ENCODE results near the gene THOC6. TPM values are rescaled to one million over a fixed set of nuclear protein-coding genes. Genes with fewer than 3 reads are reported as not detected.

The THOC6 gene
- total and polyA plus RNA-seq, 2 donors (not counting 3 experiments of a cell fraction or from before 2014, with no cell fraction given) = 23.9 to 39.3 TPM

- Histone ChIP-seq H3K27me3 (ENCODE audit: control insufficient read depth in 2 of 2, insufficient read depth in 2 of 2, low read length in 2 of 2) (no peaks in the 10 kb centered on the region), H3K79me2 (ENCODE audit: control insufficient read depth, insufficient read depth, low read length) (no peaks in the 10 kb centered on the region), H3K4me1 (ENCODE audit: control insufficient read depth, extremely low read depth, insufficient read depth, low read length) (peaks cover 9% of the 10 kb centered on the region), H3K27ac (ENCODE audit: insufficient read depth, low read depth, low read length) (peak overlapping the region; percentile 58), H3K9me1 (replicated peaks; ENCODE audit: control insufficient read depth, extremely low read depth, insufficient read depth, low read length) (no peaks in the 10 kb centered on the region), H3K9ac (replicated peaks; ENCODE audit: extremely low read depth, insufficient read depth, low read length) (peak overlapping the region; percentile 73), H3K36me3 (ENCODE audit: control insufficient read depth in 2 of 2, extremely low read depth in 1 of 2, insufficient read depth in 2 of 2, low read length in 2 of 2) (no peaks in the 10 kb centered on the region), H3K9me3 (replicated peaks; ENCODE audit: control insufficient read depth, insufficient read depth, low read length) (no peaks in the 10 kb centered on the region), H3K4me2 (ENCODE audit: insufficient read depth, low read length) (peak overlapping the region; percentile 71), H3K4me3 (replicated peaks in 1 of 3; ENCODE audit: insufficient read depth in 1 of 3, low read depth in 1 of 3, low read length in 3 of 3) (peak overlapping the region; percentile 44 to 64 (median 59)), H4K20me1 (replicated peaks; ENCODE audit: control insufficient read depth, extremely low read depth, insufficient read depth, low read length) (no peaks in the 10 kb centered on the region), H2AFZ (ENCODE audit: low read depth, low read length) (peak overlapping the region; percentile 82)
- no TSS peak for BruUV-seq (replicated peaks)
- FAIRE-seq = peak; percentile 93
- intact Hi-C loops (cut with micrococcal nuclease) = loop anchor here (1.0 to 2.0 kb wide), 7 partner anchors 28 to 70 kb away; no protein-coding TSS in a partner anchor
- no peak for TF ChIP-seq MAX (IDR thresholded peaks at IDR 0.05; ENCODE audit: insufficient read depth, insufficient read length)
- TF ChIP-seq CTCF (IDR thresholded peaks at IDR 0.05; ENCODE audit: extremely low read depth in 1 of 2, insufficient read depth in 1 of 2, low read depth in 1 of 2, low read length in 2 of 2) = peak; percentile 73 to 84
- no peak for TF ChIP-seq GATA2 (IDR thresholded peaks at IDR 0.05; ENCODE audit: insufficient read depth, insufficient read length, low read depth, low read length)
- TF ChIP-seq JUN (IDR thresholded peaks at IDR 0.05; ENCODE audit: borderline replicate concordance, insufficient read depth, insufficient read length, low read depth) = no peak
- no peak for TF ChIP-seq MYC (IDR thresholded peaks at IDR 0.05; ENCODE audit: low read depth, low read length)
- TF ChIP-seq POLR2AphosphoS5 (IDR thresholded peaks at IDR 0.05; ENCODE audit: insufficient read depth, low read depth, low read length) = peak; percentile 82
- peak; percentile 76 for TF ChIP-seq POLR2A (IDR thresholded peaks at IDR 0.05; ENCODE audit: low read depth, low read length)
- TF ChIP-seq FOS (IDR thresholded peaks at IDR 0.05; ENCODE audit: borderline replicate concordance, insufficient read depth, low read length) = no peak
- no peak for TF ChIP-seq EZH2 (IDR thresholded peaks at IDR 0.05; ENCODE audit: borderline replicate concordance, low read depth, low read length, severe bottlenecking)
- CTCF ChIA-PET = interaction anchor here (0.6 to 2.9 kb wide), 34 partner anchors 17 to 113 kb away, joined by 3 to 113 read pairs (median 6); partner anchors contain the start of genes TNFRSF12A, ZNF205, ZNF213 and ZSCAN10
- POLR2A ChIA-PET = interaction anchor here (0.6 to 2.1 kb wide), 2 partner anchors 11 to 71 kb away, joined by 3 to 5 read pairs; no protein-coding TSS in a partner anchor
- dilution Hi-C loops (cut with MboI; ENCODE audit: extremely low pct_ligation_motif_present, low sequenced_read_pairs) = no loop called here
- DNase-seq (ENCODE audit: low read depth, low spot score) = peak; percentile 85
These were observed 35.3 kb downstream of the THOC6 start for GRCh38 chr16:3059041-3059722.

Data from endothelial cell of umbilical vein (primary cell).